Endometrial microvascular endothelial cells (primary cell): ENCODE measurements around the gene WFDC10B. TPM values are rescaled to one million over a fixed set of nuclear protein-coding genes. Genes with fewer than 3 reads are reported as not detected.
"Not testable (repeated sequence)": the region's sequence is repeated elsewhere in the genome, so short reads cannot be mapped to it uniquely, and the experiment has no call there.

ENCODE experiments used
- in situ Hi-C: cut with HindIII; loops from 2 replicates; pipeline ENCODE4 v1.10.0; 2017; ENCODE audit warnings: low sequenced_read_pairs, low pct_unique_long_range_greater_than_20kb; ENCODE audit errors: inconsistent ontology term
- total RNA-seq: library from RNA; depleted of rRNA; stranded (reverse); fragments of >200 nt; gene quantifications from one replicate; pipeline ENCODE4 v1.2.3, GENCODE V29; 2015; ENCODE audit errors: inconsistent ontology term

Gene WFDC10B
- total RNA-seq, 1 donor from 2014 or later, result not detected

DNA sequence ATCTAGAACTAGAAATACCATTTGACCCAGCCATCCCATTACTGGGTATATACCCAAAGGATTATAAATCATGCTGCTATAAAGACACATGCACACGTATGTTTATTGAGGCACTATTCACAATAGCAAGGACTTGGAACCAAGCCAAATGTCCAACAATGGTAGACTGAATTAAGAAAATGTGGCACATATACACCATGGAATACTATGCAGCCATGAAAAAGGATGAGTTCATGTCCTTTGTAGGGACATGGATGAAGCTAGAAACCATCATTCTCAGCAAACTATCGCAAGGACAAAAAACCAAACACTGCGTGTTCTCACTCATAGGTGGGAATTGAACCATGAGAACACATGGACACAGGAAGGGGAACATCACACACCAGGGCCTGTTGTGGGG is 47.8 kb downstream of the WFDC10B start:
- in situ Hi-C loops, result not testable (repeated sequence)

DNA sequence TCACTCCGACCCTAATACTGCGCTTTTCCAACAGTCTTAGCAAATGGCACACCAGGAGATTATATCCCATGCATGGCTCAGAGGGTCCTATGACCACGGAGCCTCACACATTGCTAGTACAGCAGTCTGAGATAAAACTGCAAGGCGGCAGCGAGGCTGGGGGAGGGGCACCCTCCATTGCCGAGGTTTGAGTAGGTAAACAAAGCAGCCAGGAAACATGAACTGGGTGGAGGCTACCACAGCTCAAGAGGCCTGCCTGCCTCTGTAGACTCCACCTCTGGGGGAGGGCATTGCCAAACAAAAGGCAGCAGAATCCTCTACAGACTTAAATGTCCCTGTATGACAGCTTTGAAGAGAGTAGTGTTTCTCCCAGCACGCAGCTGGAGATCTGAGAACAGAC is 53.1 kb downstream of the WFDC10B start:
- in situ Hi-C loops, result not testable (repeated sequence)

DNA sequence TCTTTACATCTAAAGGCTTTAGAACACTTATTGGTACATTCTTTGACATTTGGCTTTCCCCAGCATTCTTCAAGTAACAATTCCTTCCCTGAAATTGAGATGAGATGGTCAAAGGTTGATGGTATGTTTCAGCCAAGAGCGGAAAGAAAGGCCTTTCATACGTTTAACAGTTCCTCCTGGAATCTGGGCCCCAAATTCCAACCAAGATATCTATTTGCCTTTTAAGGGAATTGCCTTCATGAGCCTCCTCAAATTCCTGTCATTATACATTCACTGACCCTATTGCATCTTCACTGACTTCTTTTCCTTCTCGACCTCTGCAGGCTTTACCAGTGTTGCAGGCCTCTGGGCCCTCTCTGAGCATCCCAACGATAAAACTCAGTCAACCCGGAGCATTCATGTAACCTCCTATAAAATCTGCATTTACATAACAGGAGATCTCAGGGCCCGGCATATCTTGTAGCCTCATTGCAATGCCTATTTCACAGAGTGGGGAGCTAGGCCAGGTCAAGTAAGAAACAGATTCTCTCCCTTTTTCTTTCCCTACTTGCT is 55.4 kb downstream of the WFDC10B start:
- in situ Hi-C loops, result no loop called here

DNA sequence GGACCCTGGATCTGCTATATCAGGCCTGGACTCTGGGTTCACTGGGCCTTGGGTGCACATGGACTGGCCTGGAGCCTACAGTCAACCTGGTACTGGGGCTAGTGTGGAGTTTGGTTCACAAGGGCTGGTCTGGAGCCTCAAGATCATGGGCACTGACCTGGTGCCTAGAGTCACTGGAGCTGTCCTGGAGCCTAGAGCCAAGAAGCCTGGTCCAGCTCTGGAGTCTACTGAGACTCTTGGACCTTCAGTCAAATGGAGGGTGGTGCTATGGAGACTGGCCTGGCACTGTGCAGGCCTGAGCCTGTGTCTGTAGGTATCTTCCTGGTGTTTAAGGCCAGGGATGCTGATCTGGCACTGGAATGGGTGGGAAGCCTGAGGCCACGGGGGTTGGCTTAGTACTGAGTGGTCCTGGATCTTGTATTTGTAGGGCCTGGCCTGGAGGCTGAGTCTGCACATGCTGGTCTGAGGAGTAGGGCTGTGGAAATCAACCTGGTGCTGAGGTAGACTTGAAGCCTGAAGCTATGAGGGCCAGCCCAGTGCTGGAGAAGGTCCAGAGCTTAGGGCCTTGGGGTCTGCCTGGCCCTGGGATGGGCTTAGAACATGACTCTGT is 57.3 kb downstream of the WFDC10B start:
- in situ Hi-C loops, result no loop called here

DNA sequence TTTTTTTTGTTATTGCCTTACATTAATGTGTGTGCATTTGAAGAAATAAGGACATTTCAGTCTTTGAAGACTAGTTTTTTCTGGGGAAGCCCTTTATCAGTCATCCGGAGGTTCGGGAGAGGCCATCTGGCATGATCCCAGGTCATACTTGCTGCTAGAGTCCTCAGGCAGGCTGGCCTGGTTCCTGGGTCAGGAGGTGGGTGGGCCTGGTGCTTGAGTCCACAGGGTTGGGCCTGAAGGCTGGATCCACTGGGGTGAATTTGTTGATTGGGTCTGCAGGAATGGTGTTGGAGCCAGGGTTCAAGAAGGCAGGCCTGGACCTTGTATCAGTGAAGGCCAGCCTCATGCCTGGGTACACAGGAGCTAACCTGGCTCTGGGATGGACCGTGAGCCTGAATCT is 57.9 kb downstream of the WFDC10B start:
- in situ Hi-C loops, result no loop called here

DNA sequence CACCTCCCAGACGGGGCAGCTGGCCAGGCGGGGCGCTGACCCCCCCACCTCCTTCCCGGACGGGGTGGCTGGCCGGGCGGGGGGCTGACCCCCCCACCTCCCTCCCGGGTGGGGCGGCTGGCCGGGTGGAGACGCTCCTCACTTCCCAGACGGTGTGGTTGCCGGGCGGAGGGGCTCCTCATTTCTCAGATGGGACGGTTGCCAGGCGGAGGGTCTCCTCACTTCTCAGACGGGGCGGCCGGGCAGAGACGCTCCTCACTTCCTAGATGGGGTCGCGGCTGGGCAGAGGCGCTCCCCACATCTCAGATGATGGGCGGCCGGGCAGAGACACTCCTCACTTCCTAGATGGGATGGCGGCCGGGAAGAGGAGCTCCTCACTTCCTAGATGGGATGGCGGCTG is 59.0 kb downstream of the WFDC10B start:
- in situ Hi-C loops, result not testable (repeated sequence)

DNA sequence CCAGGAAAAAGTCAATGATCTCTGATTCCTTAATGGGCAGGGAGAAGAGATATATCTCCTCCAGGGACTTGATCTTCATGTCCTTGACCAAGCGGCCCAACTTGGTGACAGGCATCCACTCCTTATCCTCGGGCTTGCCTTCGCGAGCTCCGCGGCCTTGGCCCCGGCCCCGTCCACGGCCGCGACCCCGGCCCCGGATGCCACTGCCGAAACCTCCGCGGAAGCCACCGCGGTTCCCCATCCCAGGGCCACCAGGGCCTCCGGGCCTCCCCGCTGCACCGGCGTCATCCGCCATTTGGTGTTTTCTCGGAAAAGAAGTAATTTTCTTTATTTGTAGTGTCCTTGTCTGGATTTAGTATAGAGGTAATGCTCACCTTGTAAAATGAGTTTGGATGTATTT is 63.7 kb downstream of the WFDC10B start:
- in situ Hi-C loops, result not testable (repeated sequence)

DNA sequence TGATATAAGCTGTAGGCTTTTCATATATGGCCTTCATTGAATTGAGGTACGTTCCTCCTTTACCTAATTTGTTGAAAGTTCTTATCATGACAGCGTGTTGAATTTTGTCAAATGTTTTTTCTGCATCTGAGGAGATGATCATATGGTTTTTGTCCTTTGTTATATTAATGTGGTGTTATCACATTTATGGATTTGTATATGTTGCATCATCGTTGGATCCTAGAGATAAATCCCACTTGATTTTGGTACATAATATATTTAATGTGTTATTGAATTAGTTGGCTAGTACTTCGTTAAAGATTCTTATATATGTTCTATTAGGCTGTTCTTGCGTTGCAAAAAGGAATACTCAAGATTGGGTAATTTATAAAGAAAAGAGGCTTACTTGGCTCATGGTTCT is 65.1 kb downstream of the WFDC10B start:
- in situ Hi-C loops, result no loop called here

DNA sequence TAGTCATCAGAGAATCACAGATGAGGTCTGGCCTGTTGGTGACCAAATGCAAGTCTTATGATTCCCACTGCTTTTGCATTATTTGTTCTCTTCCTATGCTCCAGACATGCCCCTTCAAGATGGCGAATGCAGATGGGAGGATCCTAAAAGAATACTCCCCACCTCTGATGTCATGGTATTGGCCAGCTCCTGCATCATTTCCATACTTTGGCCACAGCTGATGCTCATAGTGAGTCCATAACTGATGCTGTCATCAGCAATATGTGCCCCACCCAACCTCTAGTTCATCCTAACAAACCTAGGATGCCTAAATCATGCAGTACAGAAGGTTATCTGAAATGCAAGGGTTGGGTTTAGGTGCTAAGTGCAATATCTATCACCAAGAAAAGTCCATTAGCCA is 68.3 kb downstream of the WFDC10B start:
- in situ Hi-C loops, result no loop called here

Other genes starting within 250 kb of the WFDC10B start
- gene WFDC2, start 235.3 kb downstream of the WFDC10B start, total RNA-seq, result not detected
- not detected for gene SPINT3, start 189.4 kb downstream of the WFDC10B start, total RNA-seq
- gene WFDC6, start 165.5 kb downstream of the WFDC10B start, total RNA-seq, result not detected
- gene EPPIN, start 157.6 kb downstream of the WFDC10B start, total RNA-seq, result not detected
- not detected for gene WFDC8, start 125.7 kb downstream of the WFDC10B start, total RNA-seq
- not detected for gene WFDC10A, start 75.3 kb downstream of the WFDC10B start, total RNA-seq
- gene WFDC9, start 73.7 kb downstream of the WFDC10B start, total RNA-seq, result not detected
- not detected for gene WFDC11, start 34.8 kb downstream of the WFDC10B start, total RNA-seq
- gene WFDC13, start 3.0 kb downstream of the WFDC10B start, total RNA-seq, result not detected
- not detected for gene SPINT4, start 17.3 kb upstream of the WFDC10B start, total RNA-seq
- 2.7 TPM for gene WFDC3, start 86.9 kb upstream of the WFDC10B start, total RNA-seq
- 33.9 TPM for gene DNTTIP1, start 86.9 kb upstream of the WFDC10B start, total RNA-seq
- 110 TPM for gene UBE2C, start 107.6 kb upstream of the WFDC10B start, total RNA-seq
- not detected for gene TNNC2, start 122.3 kb upstream of the WFDC10B start, total RNA-seq
- gene SNX21, start 128.8 kb upstream of the WFDC10B start, total RNA-seq, result 13.4 TPM
- gene ACOT8, start 152.4 kb upstream of the WFDC10B start, total RNA-seq, result 75.9 TPM
- gene ZSWIM3, start 152.6 kb upstream of the WFDC10B start, total RNA-seq, result 4.9 TPM
- gene ZSWIM1, start 176.2 kb upstream of the WFDC10B start, total RNA-seq, result 10.0 TPM
- gene SPATA25, start 182.6 kb upstream of the WFDC10B start, total RNA-seq, result not detected
- 1.5 TPM for gene NEURL2, start 186.2 kb upstream of the WFDC10B start, total RNA-seq
- 113 TPM for gene CTSA, start 186.3 kb upstream of the WFDC10B start, total RNA-seq
- 3.0 TPM for gene PLTP, start 207.1 kb upstream of the WFDC10B start, total RNA-seq
- gene PCIF1, start 229.7 kb upstream of the WFDC10B start, total RNA-seq, result 25.6 TPM